ENCODE results near the gene SERPINB4. TPM values are rescaled to one million over a fixed set of nuclear protein-coding genes. Genes with fewer than 3 reads are reported as not detected.

SERPINB4 gene
- total and polyA plus RNA-seq, 2 of the 8 experiments (the other 6 are each of a cell fraction or from before 2014, with no cell fraction given) = 0.32 to 0.36 TPM

DNA sequence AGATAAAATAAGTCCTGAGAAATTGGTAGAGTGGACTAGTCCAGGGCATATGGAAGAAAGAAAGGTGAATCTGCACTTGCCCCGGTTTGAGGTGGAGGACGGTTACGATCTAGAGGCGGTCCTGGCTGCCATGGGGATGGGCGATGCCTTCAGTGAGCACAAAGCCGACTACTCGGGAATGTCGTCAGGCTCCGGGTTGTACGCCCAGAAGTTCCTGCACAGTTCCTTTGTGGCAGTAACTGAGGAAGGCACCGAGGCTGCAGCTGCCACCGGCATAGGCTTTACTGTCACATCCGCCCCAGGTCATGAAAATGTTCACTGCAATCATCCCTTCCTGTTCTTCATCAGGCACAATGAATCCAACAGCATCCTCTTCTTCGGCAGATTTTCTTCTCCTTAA lies 47.1 kb downstream of the SERPINB4 start:
- 77% methylated on average over 13 of the region's 14 CpGs; no CpG with 5 or more reads in 1 of the 2 experiments for WGBS, 2 experiments (ENCODE audit: extremely low coverage in 1 of 2, insufficient coverage in 1 of 2, insufficient read length in 1 of 2, insufficient replicate concordance in 2 of 2, low coverage in 1 of 2, low lambda C conversion rate in 2 of 2, missing lambda C conversion rate in 1 of 2)
- Histone ChIP-seq H3K4me3 (ENCODE audit: extremely low read depth in 1 of 4, insufficient read depth in 2 of 4, low read depth in 3 of 4, low read length in 4 of 4) (no peak overlapping the region), H4K20me1 (replicated peaks in 1 of 2; ENCODE audit: control insufficient read depth in 1 of 2, insufficient read depth in 2 of 2, low read length in 2 of 2) (peaks cover 0 to 2% of the 10 kb centered on the region in 2 experiments), H3K4me2 (ENCODE audit: insufficient read depth in 1 of 2, low read depth in 2 of 2, low read length in 2 of 2) (no peak overlapping the region), H3K27me3 (replicated peaks in 1 of 4; ENCODE audit: control insufficient read depth in 3 of 4, extremely low read depth in 1 of 4, insufficient read depth in 3 of 4, low read length in 3 of 4) (no peaks in the 10 kb centered on the region; a peak in 1 of 7 replicates), H2AK5ac (ENCODE audit: low read depth, low read length) (no peak overlapping the region), H3K23ac (ENCODE audit: insufficient read length) (no peak overlapping the region), H3K9me3 (ENCODE audit: insufficient read depth in 2 of 2, low read depth in 1 of 2, low read length in 1 of 2) (no peaks in the 10 kb centered on the region), H4K8ac (ENCODE audit: extremely low read depth, insufficient read depth, low read length) (no peak overlapping the region), H2BK15ac (ENCODE audit: low read length) (no peak overlapping the region), H3K18ac (ENCODE audit: extremely low read depth, low read length) (no peak overlapping the region), H3K27ac (ENCODE audit: low read depth, low read length) (no peak overlapping the region), H3K79me1 (ENCODE audit: low read depth, low read length) (no peaks in the 10 kb centered on the region), H3K14ac (ENCODE audit: insufficient read length) (no peak overlapping the region), H3K4ac (replicated peaks; ENCODE audit: insufficient read length, low read depth, low read length) (no peak overlapping the region), H3K23me2 (ENCODE audit: low read depth, low read length) (no peaks in the 10 kb centered on the region), H4K91ac (replicated peaks; ENCODE audit: insufficient read length, low read length) (no peak overlapping the region), H3K36me3 (ENCODE audit: control insufficient read depth in 2 of 4, insufficient read depth in 4 of 4, low read length in 3 of 4) (no peaks in the 10 kb centered on the region), H2BK5ac (ENCODE audit: low read depth, low read length) (no peak overlapping the region), H3K79me2 (ENCODE audit: control insufficient read depth in 1 of 2, insufficient read depth in 2 of 2, low read length in 2 of 2) (no peaks in the 10 kb centered on the region), H2BK120ac (replicated peaks; ENCODE audit: low read depth, low read length) (no peak overlapping the region), H2BK20ac (ENCODE audit: low read length) (0 out of 2 replicates have a peak overlapping the region, but pooled peaks have one; percentile 21), H4K5ac (ENCODE audit: insufficient read length, low read depth, low read length) (no peak overlapping the region), H2AFZ (ENCODE audit: low read length) (no peak overlapping the region), H3K56ac (replicated peaks; ENCODE audit: insufficient read length, low read depth, low read length) (no peak overlapping the region), H3K9ac (replicated peaks in 1 of 4; ENCODE audit: extremely low read depth in 1 of 4, low read depth in 3 of 4, low read length in 3 of 4) (no peak overlapping the region), H3K4me1 (replicated peaks in 1 of 4; ENCODE audit: control insufficient read depth in 3 of 4, insufficient read depth in 4 of 4, low read length in 3 of 4) (no peaks in the 10 kb centered on the region), H2BK12ac (ENCODE audit: low read depth, low read length) (no peak overlapping the region)
- ChIA-PET CTCF (ENCODE audit: partially characterized antibody) (no interaction called here), POLR2A (ENCODE audit: partially characterized antibody) (no interaction called here)
- no peak for TF ChIP-seq RAD21 (IDR thresholded peaks at IDR 0.05 in 1 of 2, conservative IDR thresholded peaks at IDR 0.05 in 1 of 2; ENCODE audit: low read depth in 2 of 2, low read length in 2 of 2)
- no peak for TF ChIP-seq NANOG (IDR thresholded peaks at IDR 0.05; ENCODE audit: insufficient read depth, low read depth, low read length, poor library complexity, severe bottlenecking)
- no peak for TF ChIP-seq RBBP5 (IDR thresholded peaks at IDR 0.05; ENCODE audit: borderline replicate concordance, low read depth, low read length)
- TF ChIP-seq SRF (IDR thresholded peaks at IDR 0.05; ENCODE audit: low read depth, low read length) = no peak
- TF ChIP-seq, protein P1, sequence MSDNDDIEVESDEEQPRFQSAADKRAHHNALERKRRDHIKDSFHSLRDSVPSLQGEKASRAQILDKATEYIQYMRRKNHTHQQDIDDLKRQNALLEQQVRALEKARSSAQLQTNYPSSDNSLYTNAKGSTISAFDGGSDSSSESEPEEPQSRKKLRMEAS (IDR thresholded peaks at IDR 0.05) = no peak
- no peak for TF ChIP-seq TEAD4 (IDR thresholded peaks at IDR 0.05; ENCODE audit: low read depth, low read length)
- no peak for TF ChIP-seq GTF2F1 (IDR thresholded peaks at IDR 0.05; ENCODE audit: borderline replicate concordance, low read depth, low read length)
- no peak for TF ChIP-seq SP1 (IDR thresholded peaks at IDR 0.05; ENCODE audit: low read depth, low read length)
- no peak for TF ChIP-seq KDM5A (IDR thresholded peaks at IDR 0.05; ENCODE audit: low read length)
- no peak for TF ChIP-seq POLR2A (IDR thresholded peaks at IDR 0.05; ENCODE audit: control extremely low read depth in 1 of 2, low read depth in 2 of 2, low read length in 2 of 2)
- no peak for FAIRE-seq
- no peak for DNase-seq (ENCODE audit: low read depth in 1 of 2, low spot score in 2 of 2)

All from H1 (cell line).